Cardiac fibroblast (primary cell): ENCODE results near the gene CDKL4.

Source experiments
- DNase-seq, 2 donors: peaks; one replicate each; pipeline versions ENCODE4 v3.0.0 to v3.0.0-alpha.2; 2010; ENCODE audit warnings: low read depth in 2 of 2
- H3K4me3 ChIP-seq, 2 donors: replicated peaks in 1 of 2; 1 replicate in 1 of 2; 2 replicates in 1 of 2; pipeline ENCODE4 v1.5.1; 2011; ENCODE audit warnings: low read depth in 2 of 2, low read length in 2 of 2, mild to moderate bottlenecking in 2 of 2, moderate library complexity in 1 of 2
- TF ChIP-seq, protein P1 (sequence below): IDR thresholded peaks from one replicate; pipeline ENCODE4 v1.5.1; 2011; ENCODE audit warnings: low read depth, mild to moderate bottlenecking, low read length, inconsistent platforms

CDKL4 gene

GRCh38 chr2:39152504-39152903 lies 91.3 kb downstream of the CDKL4 start:
- TF ChIP-seq, protein P1, sequence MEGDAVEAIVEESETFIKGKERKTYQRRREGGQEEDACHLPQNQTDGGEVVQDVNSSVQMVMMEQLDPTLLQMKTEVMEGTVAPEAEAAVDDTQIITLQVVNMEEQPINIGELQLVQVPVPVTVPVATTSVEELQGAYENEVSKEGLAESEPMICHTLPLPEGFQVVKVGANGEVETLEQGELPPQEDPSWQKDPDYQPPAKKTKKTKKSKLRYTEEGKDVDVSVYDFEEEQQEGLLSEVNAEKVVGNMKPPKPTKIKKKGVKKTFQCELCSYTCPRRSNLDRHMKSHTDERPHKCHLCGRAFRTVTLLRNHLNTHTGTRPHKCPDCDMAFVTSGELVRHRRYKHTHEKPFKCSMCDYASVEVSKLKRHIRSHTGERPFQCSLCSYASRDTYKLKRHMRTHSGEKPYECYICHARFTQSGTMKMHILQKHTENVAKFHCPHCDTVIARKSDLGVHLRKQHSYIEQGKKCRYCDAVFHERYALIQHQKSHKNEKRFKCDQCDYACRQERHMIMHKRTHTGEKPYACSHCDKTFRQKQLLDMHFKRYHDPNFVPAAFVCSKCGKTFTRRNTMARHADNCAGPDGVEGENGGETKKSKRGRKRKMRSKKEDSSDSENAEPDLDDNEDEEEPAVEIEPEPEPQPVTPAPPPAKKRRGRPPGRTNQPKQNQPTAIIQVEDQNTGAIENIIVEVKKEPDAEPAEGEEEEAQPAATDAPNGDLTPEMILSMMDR: no peak
- no peak overlapping the region for H3K4me3 ChIP-seq
- no peak for DNase-seq

DNA sequence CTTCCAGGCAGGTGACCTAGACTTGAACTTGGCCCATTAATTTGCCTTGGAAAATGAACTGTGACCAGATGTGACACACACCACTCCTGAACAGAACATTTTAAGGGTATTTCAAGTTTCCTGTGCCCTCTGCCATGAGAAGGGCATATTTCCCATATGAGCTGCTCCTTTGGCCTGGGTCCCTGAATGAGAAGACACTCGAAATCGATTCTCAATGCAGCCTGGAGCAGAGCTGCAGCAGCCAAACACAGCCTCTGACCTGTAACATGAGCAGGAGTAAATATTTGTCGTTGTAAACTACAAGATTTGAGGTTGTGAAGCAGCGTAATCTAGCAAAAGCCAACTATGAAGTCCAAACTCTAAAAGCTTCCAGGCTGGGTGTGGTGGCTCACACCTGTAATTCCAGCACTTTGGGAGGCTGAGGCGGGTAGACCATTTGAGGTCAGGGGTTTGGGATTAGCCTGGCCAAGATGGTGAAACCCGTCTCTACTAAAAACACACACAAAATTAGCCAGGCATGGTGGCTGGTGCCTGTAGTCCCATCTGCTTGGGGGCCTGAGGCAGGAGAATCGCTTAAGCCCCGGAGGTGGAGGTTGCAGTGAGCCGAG lies 92.8 kb downstream of the CDKL4 start:
- DNase-seq: no peak
- H3K4me3 ChIP-seq: no peak overlapping the region
- TF ChIP-seq, protein P1: no peak

GRCh38 chr2:39150102-39150562 lies 93.6 kb downstream of the CDKL4 start:
- no peak overlapping the region for H3K4me3 ChIP-seq
- TF ChIP-seq, protein P1: no peak
- DNase-seq: no peak

GRCh38 chr2:39146630-39147029 lies 97.1 kb downstream of the CDKL4 start:
- TF ChIP-seq, protein P1: no peak
- H3K4me3 ChIP-seq: no peak overlapping the region
- DNase-seq: no peak

- H3K4me3 ChIP-seq: no peak overlapping the region
- DNase-seq: no peak
- TF ChIP-seq, protein P1: no peak
Observed at GRCh38 chr2:39145906-39146421, 97.8 kb downstream of the CDKL4 start.

DNA sequence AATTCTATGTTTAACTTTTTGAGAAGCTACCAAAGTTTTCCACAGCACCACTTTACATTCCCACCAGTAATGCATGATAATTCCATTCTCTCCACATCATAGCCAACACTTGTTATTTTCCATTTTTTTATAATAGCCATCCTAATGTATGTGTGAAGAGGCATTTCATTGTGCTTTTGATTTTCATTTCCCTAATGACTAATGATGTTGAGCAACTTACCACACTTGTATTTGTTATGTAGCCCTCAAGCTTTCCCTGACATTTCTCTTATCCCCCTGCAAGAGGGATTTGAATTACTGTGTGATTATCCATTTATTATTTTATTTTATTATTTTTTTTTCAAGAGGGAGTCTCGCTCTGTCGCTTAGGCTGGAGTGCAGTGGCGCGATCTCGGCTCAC lies 99.4 kb downstream of the CDKL4 start:
- no peak for DNase-seq
- no peak overlapping the region for H3K4me3 ChIP-seq
- TF ChIP-seq, protein P1: no peak
